HCT116 (cell line): ENCODE results near the gene TMEM255A. TPM values are rescaled to one million over a fixed set of nuclear protein-coding genes. Genes with fewer than 3 reads are reported as not detected.

Experiments
- ATAC-seq: fragments of 200-7000 bp; cut with Tn5 transposase; 2 replicates; pipeline ENCODE4 v1.9.1; 2020; ENCODE audit warnings: mild to moderate bottlenecking, moderate library complexity
- BruUV-seq: library from RNA; stranded (reverse); fragments of 400-500 nt; replicated peaks from 2 replicates; lab custom pipeline; 2021; lab: Mats Ljungman, UMichigan
- CTCF ChIA-PET: fragments of 300-600 bp; sonication (Branson Sonifier 250); formaldehyde crosslinking; loops from one replicate; lab custom pipeline; 2021; ENCODE audit warnings: antibody characterized with exemption; lab: Charles Lee
- POLR2A ChIA-PET: fragments of 300-600, 350-600 bp; sonication (Branson Sonifier 250); formaldehyde crosslinking; loops from one replicate; lab custom pipeline; 2021; ENCODE audit warnings: antibody characterized with exemption; lab: Charles Lee
- RAD21 ChIA-PET, 2 experiments: fragments of 300-600 bp; sonication (Branson Sonifier 250); formaldehyde crosslinking; loops; one replicate each; lab custom pipeline; 2023; ENCODE audit warnings: low total read pairs in 2 of 2; ENCODE audit not compliant: uncharacterized antibody in 2 of 2, unreplicated experiment in 2 of 2, low non-redundant PET in 1 of 2; lab: Charles Lee
- DNase-seq: peaks from one replicate; pipeline ENCODE4 v3.0.0-alpha.2; 2010; ENCODE audit warnings: low read depth, low spot score
- H2AFZ ChIP-seq: fragments of 200-600 bp; shearing (Covaris generic), sonication (generic); 2 replicates; pipeline ENCODE4 v1.6.1; 2017; ENCODE audit warnings: low read depth, mixed run types, mixed read lengths, antibody characterized with exemption, low read length; ENCODE audit not compliant: poor library complexity, severe bottlenecking
- H3K27ac ChIP-seq: 2 replicates; pipeline ENCODE4 v1.5.1; 2012; ENCODE audit warnings: low read depth, low read length
- H3K27me3 ChIP-seq: fragments of 200-600 bp; sonication (generic); 2 replicates; pipeline ENCODE4 v1.6.1; 2016; ENCODE audit warnings: mixed run types, low read length, mixed read lengths; ENCODE audit not compliant: insufficient read depth
- H3K36me3 ChIP-seq, 2 experiments: fragments of 200-500 bp in 1 of 2; fragments of 200-600 bp in 1 of 2; sonication (Bioruptor generic) in 1 of 2; sonication (generic) in 1 of 2; 2 replicates each; pipeline versions ENCODE4 v1.5.1 to v1.6.1; 2014 to 2016; ENCODE audit warnings: low read length in 2 of 2, inconsistent platforms in 1 of 2, mixed read lengths in 1 of 2, mixed run types in 1 of 2; ENCODE audit not compliant: insufficient read depth in 2 of 2, control insufficient read depth in 1 of 2
- H3K4me1 ChIP-seq, 2 experiments: fragments of 200-600 bp in 1 of 2; sonication (generic) in 1 of 2; 2 replicates each; pipeline versions ENCODE4 v1.5.1 to v1.6.1; 2012 to 2017; ENCODE audit warnings: low read length in 2 of 2, inconsistent platforms in 1 of 2, mild to moderate bottlenecking in 1 of 2, mixed read lengths in 1 of 2, mixed run types in 1 of 2, moderate library complexity in 1 of 2; ENCODE audit not compliant: insufficient read depth in 2 of 2, control insufficient read depth in 1 of 2
- H3K4me2 ChIP-seq: fragments of 200-600 bp; sonication (generic); 2 replicates; pipeline ENCODE4 v1.6.1; 2017; ENCODE audit warnings: mixed run types, low read length, mixed read lengths
- H3K4me3 ChIP-seq, 2 experiments: fragments of 200-600 bp in 1 of 2; sonication (generic) in 1 of 2; replicated peaks in 1 of 2; 2 replicates each; pipeline ENCODE4 v1.5.1; 2011 to 2016; ENCODE audit warnings: low read length in 2 of 2, control low read depth in 1 of 2, low read depth in 1 of 2, mild to moderate bottlenecking in 1 of 2, mixed read lengths in 1 of 2, mixed run types in 1 of 2
- H3K79me2 ChIP-seq: fragments of 200-600 bp; sonication (generic); 2 replicates; pipeline ENCODE4 v1.6.1; 2017; ENCODE audit warnings: mild to moderate bottlenecking, mixed run types, low read length, moderate library complexity, mixed read lengths; ENCODE audit not compliant: insufficient read depth
- H3K9ac ChIP-seq: fragments of 200-600 bp; sonication (generic); 2 replicates; pipeline ENCODE4 v1.6.1; 2016; ENCODE audit warnings: low read length, mixed read lengths
- H3K9me2 ChIP-seq: fragments of 200-600 bp; sonication (generic), shearing (Covaris generic); 2 replicates; pipeline ENCODE4 v1.6.1; 2017; ENCODE audit warnings: mixed run types, mild to moderate bottlenecking, moderate library complexity; ENCODE audit not compliant: insufficient read depth
- H3K9me3 ChIP-seq, 2 experiments: fragments of 200-500 bp in 1 of 2; fragments of 200-600 bp in 1 of 2; sonication (Bioruptor generic) in 1 of 2; sonication (generic) in 1 of 2; 2 replicates each; pipeline ENCODE4 v1.6.1; 2014 to 2017; ENCODE audit warnings: low read length in 2 of 2, mixed read lengths in 2 of 2, inconsistent platforms in 1 of 2, low read depth in 1 of 2, mild to moderate bottlenecking in 1 of 2, mixed run types in 1 of 2, moderate library complexity in 1 of 2; ENCODE audit not compliant: control insufficient read depth in 1 of 2, insufficient read depth in 1 of 2
- H4K20me1 ChIP-seq: fragments of 200-600 bp; sonication (generic), shearing (Covaris generic); 2 replicates; pipeline ENCODE4 v1.6.1; 2017; ENCODE audit warnings: mixed run types, mild to moderate bottlenecking, moderate library complexity; ENCODE audit not compliant: insufficient read depth
- CBX3 ChIP-seq: IDR thresholded peaks from 2 replicates; pipeline ENCODE4 v1.6.1; 2012; ENCODE audit warnings: low read depth
- CEBPB ChIP-seq: IDR thresholded peaks from 2 replicates; pipeline ENCODE4 v1.6.1; 2012; ENCODE audit warnings: low read depth
- CTCF ChIP-seq, 3 experiments: fragments of 200-600 bp in 1 of 3; sonication (generic) in 1 of 3; IDR thresholded peaks in 2 of 3; conservative IDR thresholded peaks in 1 of 3; 2 replicates each; pipeline ENCODE4 v1.5.1; 2012 to 2017; ENCODE audit warnings: low read depth in 2 of 3, low read length in 2 of 3, antibody characterized with exemption in 1 of 3, borderline replicate concordance in 1 of 3, control low read depth in 1 of 3, mild to moderate bottlenecking in 1 of 3, mixed read lengths in 1 of 3, mixed run types in 1 of 3, moderate library complexity in 1 of 3; ENCODE audit not compliant: insufficient read depth in 1 of 3
- EGR1 ChIP-seq: IDR thresholded peaks from 2 replicates; pipeline ENCODE4 v1.6.1; 2012; ENCODE audit warnings: low read depth
- ELF1 ChIP-seq: IDR thresholded peaks from 2 replicates; pipeline ENCODE4 v1.6.1; 2012; ENCODE audit warnings: low read depth, borderline replicate concordance
- EZH2 ChIP-seq: fragments of 200-600 bp; sonication (generic); IDR thresholded peaks from 2 replicates; pipeline ENCODE4 v1.6.1; 2017; ENCODE audit warnings: antibody characterized with exemption, mixed run types
- EZH2phosphoT487 ChIP-seq: fragments of 200-600 bp; IDR thresholded peaks from 2 replicates; pipeline ENCODE4 v1.6.1; 2018; ENCODE audit warnings: antibody characterized with exemption, borderline replicate concordance
- JUND ChIP-seq: IDR thresholded peaks from 2 replicates; pipeline ENCODE4 v1.6.1; 2012
- MAX ChIP-seq: IDR thresholded peaks from 2 replicates; pipeline ENCODE4 v1.6.1; 2012
- POLR2A ChIP-seq: IDR thresholded peaks from 2 replicates; pipeline ENCODE4 v1.7.0; 2011; ENCODE audit warnings: borderline replicate concordance; ENCODE audit not compliant: insufficient read depth, insufficient read length; ENCODE audit errors: extremely low read depth
- POLR2AphosphoS5 ChIP-seq: IDR thresholded peaks from 2 replicates; pipeline ENCODE4 v1.6.1; 2011; ENCODE audit warnings: mild to moderate bottlenecking, low read depth, low read length, moderate library complexity
- SIN3A ChIP-seq: IDR thresholded peaks from 2 replicates; pipeline ENCODE4 v1.6.1; 2012; ENCODE audit warnings: low read depth
- SP1 ChIP-seq: IDR thresholded peaks from 2 replicates; pipeline ENCODE4 v1.6.1; 2012; ENCODE audit warnings: low read depth
- SRF ChIP-seq: IDR thresholded peaks from 2 replicates; pipeline ENCODE4 v1.6.1; 2012; ENCODE audit warnings: low read depth
- YY1 ChIP-seq: IDR thresholded peaks from 2 replicates; pipeline ENCODE4 v1.6.1; 2011; ENCODE audit warnings: low read length, low read depth, moderate library complexity, mild to moderate bottlenecking; ENCODE audit not compliant: insufficient replicate concordance; ENCODE audit errors: extremely low read depth
- ZBTB33 ChIP-seq: IDR thresholded peaks from 2 replicates; pipeline ENCODE4 v1.6.1; 2011; ENCODE audit warnings: mild to moderate bottlenecking, low read length, moderate library complexity; ENCODE audit not compliant: insufficient replicate concordance; ENCODE audit errors: extremely low read depth
- ZNF274 ChIP-seq: fragments of 200-500 bp; sonication (Bioruptor generic); IDR thresholded peaks from 2 replicates; pipeline ENCODE4 v1.6.1; 2014; ENCODE audit warnings: mild to moderate bottlenecking, low read depth, low read length, inconsistent platforms
- intact Hi-C: fragments of 100-400 bp; cut with micrococcal nuclease; formaldehyde crosslinking; loops from 2 replicates; pipeline ENCODE4 v1.10.0; 2022
- total RNA-seq: library from RNA; stranded (reverse); gene quantifications from one replicate; pipeline ENCODE4 v1.2.1, GENCODE V29; 2021; ENCODE audit not compliant: unreplicated experiment

TMEM255A gene
- total RNA-seq, 1 experiment from 2014 or later: not detected

- BruUV-seq: no TSS peak
These were observed 48.2 kb downstream of the TMEM255A start for GRCh38 chrX:120262859-120263708.

GRCh38 chrX:120260369-120260768 lies 50.9 kb downstream of the TMEM255A start:
- POLR2A ChIA-PET: no interaction called here
- TF ChIP-seq SIN3A: no peak
- TF ChIP-seq POLR2AphosphoS5: no peak
- no peak for TF ChIP-seq CTCF (IDR thresholded peaks at IDR 0.05 in 2 of 3, conservative IDR thresholded peaks at IDR 0.05 in 1 of 3; ENCODE audit: borderline replicate concordance in 1 of 3, insufficient read depth in 1 of 3, low read depth in 2 of 3, low read length in 2 of 3)
- TF ChIP-seq JUND: no peak
- TF ChIP-seq EZH2: no peak
- no peak for TF ChIP-seq POLR2A
- no peak for TF ChIP-seq ZNF274
- TF ChIP-seq YY1: no peak
- TF ChIP-seq ZBTB33: no peak
- TF ChIP-seq MAX: no peak
- no peak for TF ChIP-seq ELF1
- no peak for TF ChIP-seq EZH2phosphoT487
- no peak for TF ChIP-seq SP1
- no peak for TF ChIP-seq CBX3
- no peak for TF ChIP-seq CEBPB
- TF ChIP-seq SRF: no peak
- no peak for TF ChIP-seq EGR1

More at GRCh38 chrX:120262859-120263708, 48.2 kb downstream of the TMEM255A start:
- no peaks in the 10 kb centered on the region for H3K27me3 ChIP-seq
- CTCF ChIA-PET: no interaction called here
- no peak overlapping the region for H3K9ac ChIP-seq
- H2AFZ ChIP-seq: no peak overlapping the region
- no peak overlapping the region for H3K4me3 ChIP-seq
- H3K4me1 ChIP-seq: no peaks in the 10 kb centered on the region
- no peaks in the 10 kb centered on the region for H3K9me2 ChIP-seq
- no peak overlapping the region for H3K4me2 ChIP-seq
- H3K79me2 ChIP-seq: no peaks in the 10 kb centered on the region
- intact Hi-C loops: no loop called here
- H3K9me3 ChIP-seq: no peaks in the 10 kb centered on the region
- no peak for ATAC-seq
- H3K36me3 ChIP-seq: no peaks in the 10 kb centered on the region
- no peak overlapping the region for H3K27ac ChIP-seq
- POLR2A ChIA-PET: no interaction called here
- RAD21 ChIA-PET: no interaction called here
- TF ChIP-seq EGR1 (no peak), POLR2AphosphoS5 (no peak)
- TF ChIP-seq, all 23 proteins: peak for 0
- DNase-seq: no peak
- no peaks in the 10 kb centered on the region for H4K20me1 ChIP-seq

More at GRCh38 chrX:120260369-120260768, 50.9 kb downstream of the TMEM255A start:
- Histone ChIP-seq H4K20me1 (no peaks in the 10 kb centered on the region), H3K9me2 (no peaks in the 10 kb centered on the region), H3K79me2 (no peaks in the 10 kb centered on the region), H3K4me3 (no peak overlapping the region), H3K9me3 (no peaks in the 10 kb centered on the region), H3K27ac (no peak overlapping the region), H3K4me1 (no peaks in the 10 kb centered on the region), H3K4me2 (no peak overlapping the region), H3K36me3 (no peaks in the 10 kb centered on the region; a peak in 1 of 4 replicates), H3K27me3 (no peaks in the 10 kb centered on the region), H3K9ac (no peak overlapping the region), H2AFZ (no peak overlapping the region)
- no peak for ATAC-seq
- no peak for DNase-seq
- intact Hi-C loops: no loop called here
- ChIA-PET RAD21 (no interaction called here), CTCF (no interaction called here)
- BruUV-seq: no TSS peak
